Measurements from ENCODE around the gene PCSK7.
"Not testable (repeated sequence)": the region's sequence is repeated elsewhere in the genome, so short reads cannot be mapped to it uniquely, and the experiment has no call there.

Gene PCSK7

DNA sequence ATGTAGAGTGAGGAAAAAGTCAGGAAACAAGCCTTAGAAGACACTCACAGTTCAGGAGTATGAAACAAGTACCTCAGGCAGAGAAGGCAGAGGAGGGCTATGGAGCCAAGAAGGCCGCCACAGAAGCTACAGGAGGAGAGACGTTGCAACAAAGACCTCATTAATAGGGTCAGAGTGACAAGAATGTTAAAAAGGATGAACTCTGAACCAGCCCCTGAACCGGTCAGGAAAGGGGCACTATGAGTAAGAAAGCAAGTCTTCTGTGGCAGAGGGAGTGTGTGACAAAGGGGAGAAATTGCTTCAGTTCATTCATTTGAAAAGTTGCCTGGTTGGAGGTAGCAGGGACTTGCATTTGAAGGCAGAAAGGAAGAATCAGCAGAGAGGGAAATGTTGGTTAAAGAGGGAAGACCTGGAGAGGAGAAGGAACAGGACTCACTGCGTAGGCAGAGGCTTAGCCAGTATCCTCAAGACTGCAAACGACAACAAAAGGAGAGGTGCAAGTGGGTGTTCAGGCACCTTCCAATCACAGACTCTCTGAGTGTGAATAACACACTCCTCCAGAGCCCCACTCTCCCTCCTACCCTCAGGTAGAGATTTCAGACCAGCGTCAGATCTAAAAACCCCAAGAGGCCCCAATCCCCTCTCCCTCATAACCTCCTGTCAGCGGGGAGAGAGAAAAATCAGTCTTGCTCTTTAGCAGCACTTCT lies 17.3 kb downstream of the PCSK7 start:
- DNase-seq: no peak

DNA sequence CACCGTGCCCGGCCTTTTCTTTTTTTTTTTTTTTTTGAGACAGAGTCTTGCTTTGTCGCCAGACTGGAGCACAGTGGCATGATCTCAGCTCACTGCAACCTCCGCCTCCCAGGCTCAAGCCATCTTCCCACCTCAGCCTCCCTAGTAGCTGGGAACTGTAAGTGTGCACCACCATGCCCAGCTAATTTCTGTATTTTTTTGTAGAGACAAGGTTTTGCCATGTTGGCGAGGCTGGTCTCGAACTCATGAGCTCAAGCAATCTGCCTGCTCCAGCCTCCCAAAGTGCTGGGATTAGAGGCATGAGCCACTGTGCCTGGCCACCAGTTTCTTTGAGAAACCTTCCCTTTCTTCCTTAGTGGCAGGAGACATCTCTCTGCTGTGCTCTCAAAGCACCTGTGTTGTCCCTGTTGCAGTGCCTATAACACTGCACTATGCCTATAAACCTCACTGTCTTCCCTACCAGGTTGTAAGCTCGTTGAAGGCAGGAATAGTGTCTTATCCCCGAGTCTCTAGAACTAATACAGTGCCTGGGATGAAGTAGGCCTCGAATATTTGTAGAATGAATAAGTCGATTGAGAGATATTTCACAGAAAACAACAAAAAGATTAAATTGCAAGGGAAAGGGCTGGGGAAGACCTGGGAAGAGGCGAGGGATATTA lies 19.0 kb downstream of the PCSK7 start:
- DNase-seq: no peak

DNA sequence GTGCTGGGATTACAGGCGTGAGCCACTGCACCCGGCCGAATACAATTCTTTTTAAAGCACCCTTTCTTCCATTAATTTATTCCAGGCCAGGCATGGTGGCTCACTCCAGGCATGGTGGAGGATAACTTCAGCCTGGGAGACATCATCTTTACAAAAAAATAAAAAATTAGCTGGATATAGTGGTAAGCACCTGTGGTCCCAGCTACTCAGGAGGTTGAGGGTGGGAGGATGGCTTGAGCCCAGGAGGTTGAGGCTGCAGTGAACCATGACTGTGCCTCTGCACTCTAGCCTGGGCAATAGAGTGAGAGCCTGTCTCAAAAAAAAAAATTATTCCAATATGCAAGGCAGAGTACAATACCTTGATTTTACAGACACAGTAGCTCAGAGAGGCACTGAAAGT lies 21.3 kb downstream of the PCSK7 start:
- DNase-seq: no peak

DNA sequence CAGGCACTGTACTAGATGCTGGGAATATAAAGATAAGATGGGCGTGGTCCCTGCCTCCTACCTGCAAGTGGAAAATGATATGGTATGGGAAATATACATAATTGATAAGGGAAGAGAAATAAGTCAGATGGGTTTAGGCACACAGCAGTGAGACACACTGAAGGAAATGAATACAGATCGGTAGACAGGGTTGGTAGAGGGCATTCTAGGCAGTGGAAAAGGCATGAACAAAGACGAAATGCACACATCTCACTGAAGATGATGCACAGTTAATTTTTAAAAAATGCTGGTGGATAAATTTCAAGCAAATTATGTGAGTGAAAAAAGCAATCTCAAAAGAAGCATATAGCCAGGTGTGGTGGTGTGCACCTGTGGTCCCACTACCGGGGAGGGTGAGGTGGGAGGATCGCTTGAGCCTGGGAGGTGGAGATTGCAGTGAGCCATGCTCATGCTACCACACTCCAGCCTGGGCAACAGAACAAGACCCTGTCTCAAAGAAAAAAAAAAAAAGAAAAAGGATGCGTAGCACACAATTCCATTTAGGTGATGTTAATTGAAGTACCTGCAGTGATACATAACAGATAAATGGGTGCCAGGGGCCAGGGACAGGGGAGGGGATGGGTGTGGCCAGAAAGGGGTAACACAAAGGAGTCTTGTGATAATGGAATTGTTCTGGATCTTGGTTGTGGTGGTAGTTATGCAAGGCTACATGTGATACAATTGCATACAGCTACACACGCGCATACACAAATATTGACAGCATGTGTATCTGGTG lies 22.3 kb downstream of the PCSK7 start:
- not testable (repeated sequence) for DNase-seq

DNA sequence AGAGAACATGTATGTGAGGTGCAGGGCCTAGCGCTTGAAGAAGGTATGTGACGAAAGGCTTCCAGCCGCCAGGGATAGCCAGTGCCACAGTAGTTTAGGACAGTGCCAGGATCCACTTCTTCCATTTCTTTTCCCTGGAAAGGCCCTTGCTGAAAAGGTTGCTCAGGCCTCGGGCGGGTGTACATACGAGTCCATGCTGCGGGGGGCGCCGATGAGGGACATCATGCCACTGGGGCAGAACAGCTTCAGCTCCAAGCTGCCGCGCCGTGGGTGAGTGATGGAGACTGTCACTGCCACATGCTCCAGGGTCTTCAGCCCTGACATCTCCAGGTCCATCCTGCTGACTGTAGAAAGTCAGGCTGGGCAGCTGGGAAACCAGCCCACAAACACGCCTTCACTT lies 23.2 kb downstream of the PCSK7 start:
- DNase-seq: not testable (repeated sequence)

DNA sequence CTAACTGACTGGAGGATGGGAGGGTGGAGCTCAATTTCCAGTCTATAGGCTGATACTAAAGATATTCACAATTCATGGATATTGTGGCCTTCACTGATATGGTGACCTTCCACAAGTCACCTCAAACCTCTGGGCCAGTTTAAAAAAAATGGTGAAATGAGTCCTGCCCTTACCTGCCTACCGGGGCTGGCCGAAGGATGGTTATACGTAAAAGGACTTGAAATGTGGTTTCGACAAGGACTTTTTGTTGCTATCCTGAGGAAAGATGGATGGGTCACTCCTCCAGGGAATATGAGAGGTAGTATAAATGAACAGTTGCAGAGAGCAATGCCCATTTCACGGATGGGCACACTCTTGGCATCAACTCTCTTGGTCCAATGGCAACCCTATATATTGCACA lies 24.4 kb downstream of the PCSK7 start:
- DNase-seq: not testable (repeated sequence)

DNA sequence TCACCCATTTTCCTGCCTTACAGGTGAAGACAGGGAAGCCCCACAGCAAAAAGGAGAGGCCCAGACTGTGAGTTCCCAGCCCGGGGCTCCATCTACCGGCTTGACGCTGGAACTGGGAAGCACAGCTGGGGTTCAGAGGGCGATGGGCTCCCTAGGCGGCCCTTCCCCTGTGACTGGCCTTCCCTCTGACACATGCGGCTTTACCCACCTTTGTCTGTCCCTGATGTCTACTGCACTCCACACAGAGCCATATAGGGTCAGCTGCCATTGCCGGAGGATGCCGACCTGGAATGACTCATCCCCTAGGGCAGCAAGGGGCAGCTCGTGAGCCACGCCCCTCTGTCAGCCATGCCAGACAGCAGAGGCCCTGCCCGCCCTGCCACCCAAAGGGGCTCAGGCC lies 25.0 kb downstream of the PCSK7 start:
- not testable (repeated sequence) for DNase-seq

DNA sequence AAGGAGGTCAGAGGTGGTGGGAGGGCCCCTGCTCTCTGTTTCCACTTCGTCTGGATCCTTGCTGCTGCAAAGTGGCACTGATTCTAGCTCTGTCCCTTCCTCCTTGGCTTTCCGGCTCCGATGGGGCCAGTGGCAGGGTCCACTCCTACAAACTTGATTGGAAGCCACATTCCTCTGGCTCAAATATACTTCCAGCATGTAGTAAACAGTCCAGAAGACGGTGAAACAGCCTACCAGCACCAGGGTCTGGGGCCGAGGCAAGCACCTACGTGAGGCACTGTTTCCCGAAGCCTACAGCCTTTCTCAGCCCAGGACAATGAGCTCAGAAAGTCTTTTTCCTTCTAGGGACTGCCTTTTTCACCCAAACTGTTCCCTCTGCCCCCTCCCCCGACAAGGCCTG lies 25.8 kb downstream of the PCSK7 start:
- DNase-seq: not testable (repeated sequence)

DNA sequence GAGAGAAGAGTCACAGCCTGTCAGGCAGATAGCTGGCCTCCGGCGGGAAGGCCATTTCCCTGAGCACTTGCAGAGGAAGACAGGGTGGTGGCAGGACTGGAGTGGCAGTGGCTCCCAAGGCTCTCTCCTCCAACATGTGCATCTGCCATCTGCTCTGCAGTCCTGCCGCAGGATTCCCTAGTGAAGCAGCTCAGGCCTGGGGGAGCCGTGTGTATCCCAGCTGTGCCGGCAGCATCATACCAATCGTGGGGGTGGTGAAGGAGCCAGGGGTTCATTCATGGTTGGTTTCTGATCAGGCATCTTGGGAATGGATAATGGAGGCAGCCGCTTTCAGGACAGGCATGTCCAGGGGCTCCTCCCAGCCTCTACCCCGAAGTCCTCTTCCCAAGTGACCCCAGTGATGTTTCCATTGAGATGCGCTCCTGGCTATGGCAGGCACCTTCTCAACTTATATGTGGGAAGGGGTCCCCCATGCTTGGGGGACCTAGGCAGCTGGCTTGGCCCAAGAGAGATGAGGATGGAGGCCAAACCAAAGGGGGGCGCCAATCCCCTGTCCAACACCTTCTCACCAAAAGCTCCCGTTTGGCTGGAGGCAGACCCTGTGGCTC lies 26.6 kb downstream of the PCSK7 start:
- DNase-seq: no peak

DNA sequence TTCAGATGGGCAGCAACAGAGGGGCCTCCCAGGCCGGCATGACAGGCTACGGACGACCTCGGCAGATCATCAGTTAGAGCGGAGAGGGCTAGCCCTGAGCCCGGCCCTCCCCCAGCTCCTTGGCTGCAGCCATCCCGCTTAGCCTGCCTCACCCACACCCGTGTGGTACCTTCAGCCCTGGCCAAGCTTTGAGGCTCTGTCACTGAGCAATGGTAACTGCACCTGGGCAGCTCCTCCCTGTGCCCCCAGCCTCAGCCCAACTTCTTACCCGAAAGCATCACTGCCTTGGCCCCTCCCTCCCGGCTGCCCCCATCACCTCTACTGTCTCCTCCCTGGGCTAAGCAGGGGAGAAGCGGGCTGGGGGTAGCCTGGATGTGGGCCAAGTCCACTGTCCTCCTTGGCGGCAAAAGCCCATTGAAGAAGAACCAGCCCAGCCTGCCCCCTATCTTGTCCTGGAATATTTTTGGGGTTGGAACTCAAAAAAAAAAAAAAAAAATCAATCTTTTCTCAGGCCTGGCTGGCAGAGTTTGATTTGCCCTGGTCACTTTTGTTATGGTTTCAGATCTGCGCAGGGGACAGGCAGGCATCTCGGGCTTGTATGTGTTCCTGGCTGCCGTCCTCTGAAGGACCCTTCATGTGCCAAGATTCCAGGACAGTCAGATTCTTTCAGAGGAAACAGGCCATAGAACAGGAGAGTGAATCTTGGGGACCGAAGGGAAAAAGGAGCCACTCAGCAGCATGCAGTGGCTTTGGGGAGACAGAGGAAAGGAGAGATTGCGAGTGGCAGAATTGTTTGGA lies 27.4 kb downstream of the PCSK7 start:
- no peak for DNase-seq

DNA sequence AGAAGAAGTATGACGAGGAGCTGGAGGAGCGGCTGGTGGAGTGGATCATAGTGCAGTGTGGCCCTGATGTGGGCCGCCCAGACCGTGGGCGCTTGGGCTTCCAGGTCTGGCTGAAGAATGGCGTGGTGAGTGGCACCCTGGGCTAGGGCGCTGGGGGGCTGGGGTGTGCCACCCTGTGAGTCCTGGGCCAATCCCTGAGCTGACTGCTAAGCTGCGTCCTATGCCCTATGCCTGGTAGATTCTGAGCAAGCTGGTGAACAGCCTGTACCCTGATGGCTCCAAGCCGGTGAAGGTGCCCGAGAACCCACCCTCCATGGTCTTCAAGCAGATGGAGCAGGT lies 28.8 kb downstream of the PCSK7 start:
- DNase-seq: no peak

DNA sequence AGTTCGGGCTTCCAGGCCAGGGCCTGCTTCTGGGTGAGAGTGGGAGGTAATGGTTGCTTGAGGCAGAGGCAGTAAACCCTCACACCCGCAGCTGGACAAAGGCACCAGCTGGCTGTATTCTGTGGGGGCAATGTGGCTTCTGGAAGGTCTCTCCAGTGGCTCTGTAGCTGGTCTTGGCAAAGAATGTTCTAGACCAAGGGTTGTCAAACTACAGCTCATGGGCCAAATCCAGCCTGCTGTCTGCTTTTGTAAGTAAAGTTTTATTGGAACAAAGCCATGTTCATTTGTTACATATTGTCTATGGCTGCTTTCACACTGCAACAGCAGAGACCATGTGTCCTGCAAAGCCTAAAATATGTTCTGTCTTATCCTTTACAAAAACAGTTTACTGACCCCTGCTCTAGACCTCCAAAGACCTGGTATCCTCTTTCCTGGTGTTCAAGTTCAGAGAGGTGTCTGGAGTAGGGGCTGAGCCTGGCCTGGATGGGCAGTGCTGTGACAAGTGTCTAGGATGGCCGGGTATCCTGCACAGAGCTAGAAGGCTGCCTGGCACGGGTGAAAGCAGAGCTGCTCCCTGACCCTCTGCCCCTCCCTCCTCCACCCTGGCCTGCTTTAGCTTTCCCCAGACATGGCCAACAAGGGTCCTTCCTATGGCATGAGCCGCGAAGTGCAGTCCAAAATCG lies 29.3 kb downstream of the PCSK7 start:
- DNase-seq: no peak

DNA sequence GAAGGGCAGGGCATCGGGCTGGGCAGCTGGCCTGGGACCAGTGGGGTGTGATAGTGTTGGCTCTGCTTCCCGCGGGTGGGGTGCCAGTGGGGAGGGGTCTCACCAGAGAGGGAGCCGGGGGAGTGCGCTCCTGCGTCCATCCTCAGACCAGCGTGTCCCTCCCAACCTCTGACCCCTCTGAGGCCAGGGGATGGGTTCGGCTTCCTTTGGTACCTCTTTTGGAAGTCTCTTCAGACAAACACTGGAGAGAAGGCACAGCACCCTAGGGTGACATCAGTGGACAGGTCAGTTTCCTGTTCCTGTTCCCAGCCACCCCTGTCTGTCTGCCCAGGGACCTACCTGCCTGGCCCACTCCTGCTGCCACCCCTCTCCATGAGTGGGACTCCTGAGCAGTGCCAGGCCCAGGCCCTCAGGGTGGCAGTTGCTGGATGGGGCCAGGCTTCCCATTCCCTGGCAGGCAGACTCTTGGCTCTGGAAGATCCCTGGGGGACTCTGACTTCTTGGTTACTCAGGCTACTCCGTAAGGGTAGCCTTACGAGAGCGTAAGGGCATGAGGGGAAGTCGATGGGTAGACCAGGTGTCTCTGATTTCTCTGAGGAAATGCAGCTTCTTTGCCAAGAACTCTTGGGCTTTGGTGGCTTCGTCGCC lies 30.1 kb downstream of the PCSK7 start:
- no peak for DNase-seq

DNA sequence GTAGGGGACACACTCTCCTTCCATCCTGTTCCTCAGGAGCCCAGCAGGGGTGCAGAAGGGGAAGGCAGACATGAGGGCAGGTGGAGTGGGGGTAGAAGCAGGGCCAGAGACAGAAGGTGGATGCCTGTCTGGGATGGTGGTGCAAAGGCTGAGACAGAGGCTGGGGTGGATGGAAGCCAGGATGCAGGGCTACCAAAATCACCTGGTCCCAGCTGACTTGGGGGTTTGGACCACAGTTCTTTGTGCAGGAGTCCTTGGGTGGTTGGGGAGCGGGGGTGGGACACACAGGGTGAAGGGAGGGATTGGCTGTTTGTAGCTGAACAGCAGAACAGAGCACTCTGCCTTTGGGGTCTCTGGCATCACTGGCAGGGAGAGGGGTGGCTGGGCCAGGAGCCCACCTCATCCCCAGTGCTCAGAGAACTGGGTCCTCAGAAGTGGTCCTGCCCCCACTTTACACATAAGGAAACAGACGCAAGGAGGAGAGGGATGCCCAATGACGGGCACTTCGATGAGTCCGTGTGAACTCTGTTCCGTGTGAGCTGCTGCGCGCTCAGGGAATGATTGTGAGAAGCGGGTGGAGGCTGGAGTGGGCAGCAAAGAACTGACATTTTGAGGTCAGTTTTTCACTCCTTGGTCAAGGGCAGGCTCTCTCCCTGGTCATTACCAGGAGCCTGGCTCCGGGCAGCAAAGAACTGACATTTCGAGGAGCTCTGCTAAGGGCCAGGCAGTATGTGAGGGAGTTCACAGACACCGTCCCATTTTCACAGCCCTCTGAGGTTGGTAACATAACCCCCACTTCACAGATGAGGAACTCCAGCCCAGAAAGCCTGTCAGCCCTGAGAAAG lies 30.8 kb downstream of the PCSK7 start:
- no peak for DNase-seq

DNA sequence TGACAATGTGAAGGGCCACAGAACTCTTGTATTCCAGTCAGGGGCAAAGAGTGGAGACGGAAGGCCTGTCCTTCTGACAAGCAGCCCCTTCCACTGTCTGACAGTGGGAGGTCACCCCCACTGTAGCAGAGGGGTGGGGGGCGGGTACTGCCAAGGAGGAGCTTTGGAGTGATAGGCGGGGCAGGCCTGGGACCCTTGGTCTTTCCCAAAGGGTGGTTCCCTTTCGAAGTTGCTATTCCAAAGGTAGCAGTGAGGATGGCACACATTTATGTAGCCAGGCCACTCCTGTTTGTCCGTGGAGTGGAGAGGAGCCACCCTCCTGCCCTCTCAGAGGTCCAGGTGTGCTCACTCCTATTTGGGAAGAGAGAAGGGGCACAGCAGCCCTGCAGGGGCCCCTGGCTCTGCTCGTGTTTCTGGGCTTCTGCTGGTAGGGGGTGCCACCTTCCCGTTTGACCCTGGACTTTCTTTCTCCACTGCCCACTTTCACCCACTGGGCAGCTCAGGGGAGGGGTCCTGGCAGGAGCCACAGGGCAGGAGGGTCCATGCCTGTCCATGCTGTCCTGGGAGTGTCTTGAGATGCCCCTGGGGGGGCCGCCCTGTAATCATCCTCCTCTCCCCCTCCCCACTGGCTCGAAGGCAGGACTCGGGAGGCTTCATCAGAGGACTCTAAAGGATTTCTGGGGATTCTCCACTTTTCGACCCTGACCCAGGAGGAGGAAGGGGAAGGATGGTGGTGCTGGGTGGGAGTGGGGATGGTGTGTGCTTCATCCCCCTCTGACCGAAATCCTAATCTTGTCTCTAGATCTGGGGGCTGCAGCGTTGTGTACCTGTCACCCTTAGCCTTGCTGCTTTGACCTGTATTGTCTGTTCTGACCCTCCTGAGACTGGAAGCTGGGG lies 31.7 kb downstream of the PCSK7 start:
- no peak for DNase-seq

DNA sequence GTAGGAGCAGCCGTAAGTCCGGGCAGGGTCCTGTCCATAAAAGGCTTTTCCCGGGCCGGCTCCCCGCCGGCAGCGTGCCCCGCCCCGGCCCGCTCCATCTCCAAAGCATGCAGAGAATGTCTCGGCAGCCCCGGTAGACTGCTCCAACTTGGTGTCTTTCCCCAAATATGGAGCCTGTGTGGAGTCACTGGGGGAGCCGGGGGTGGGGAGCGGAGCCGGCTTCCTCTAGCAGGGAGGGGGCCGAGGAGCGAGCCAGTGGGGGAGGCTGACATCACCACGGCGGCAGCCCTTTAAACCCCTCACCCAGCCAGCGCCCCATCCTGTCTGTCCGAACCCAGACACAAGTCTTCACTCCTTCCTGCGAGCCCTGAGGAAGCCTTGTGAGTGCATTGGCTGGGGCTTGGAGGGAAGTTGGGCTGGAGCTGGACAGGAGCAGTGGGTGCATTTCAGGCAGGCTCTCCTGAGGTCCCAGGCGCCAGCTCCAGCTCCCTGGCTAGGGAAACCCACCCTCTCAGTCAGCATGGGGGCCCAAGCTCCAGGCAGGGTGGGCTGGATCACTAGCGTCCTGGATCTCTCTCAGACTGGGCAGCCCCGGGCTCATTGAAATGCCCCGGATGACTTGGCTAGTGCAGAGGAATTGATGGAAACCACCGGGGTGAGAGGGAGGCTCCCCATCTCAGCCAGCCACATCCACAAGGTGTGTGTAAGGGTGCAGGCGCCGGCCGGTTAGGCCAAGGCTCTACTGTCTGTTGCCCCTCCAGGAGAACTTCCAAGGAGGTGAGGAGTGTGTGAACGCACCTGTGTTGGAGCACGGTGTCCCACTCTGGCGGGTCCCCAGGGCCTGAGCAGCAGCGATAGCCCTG lies 32.6 kb downstream of the PCSK7 start, which contains the start of gene TAGLN:
Gene TAGLN, plus strand, starts transcription at position 318 of the 863 bp plus-strand sequence. CDS start 3,644 bp downstream, outside the sequence.
- DNase-seq: no peak

DNA sequence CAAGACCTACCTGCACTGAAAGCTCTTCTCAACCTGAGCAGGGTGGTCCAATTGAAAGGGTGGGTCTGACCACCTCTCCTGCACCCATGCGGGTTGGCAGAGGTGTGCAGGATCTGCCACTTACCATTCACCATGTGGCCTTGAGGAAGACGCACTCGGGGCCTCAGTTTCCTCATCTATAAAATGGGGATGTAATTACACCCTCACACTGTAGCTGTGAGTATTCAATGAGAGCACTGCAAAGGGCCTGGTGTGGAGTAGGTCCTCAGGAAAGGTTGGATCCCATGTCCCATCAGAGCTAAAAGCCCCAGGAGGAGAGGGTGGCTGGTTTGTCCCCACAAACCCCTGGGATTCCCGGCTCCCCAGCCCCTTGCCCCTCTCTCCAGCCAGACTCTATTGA lies 33.3 kb downstream of the PCSK7 start:
- no peak for DNase-seq
